DND-41 (cell line): ENCODE results near the gene BAAT.

Experiments used
- ATAC-seq: fragments of 200-7000 bp; cut with Tn5 transposase; 3 replicates; pipeline ENCODE4 v1.9.1; 2021; ENCODE audit warnings: low read depth; ENCODE audit not compliant: insufficient read depth
- DNase-seq: peaks from one replicate; pipeline ENCODE4 v3.0.0-alpha.2; 2020
- H2AFZ ChIP-seq: 2 replicates; pipeline ENCODE4 v1.6.0; 2012; ENCODE audit warnings: low read depth, low read length
- H3K27ac ChIP-seq: 2 replicates; pipeline ENCODE4 v1.5.1; 2012; ENCODE audit warnings: low read length, inconsistent platforms
- H3K27me3 ChIP-seq: fragments of 200-600 bp; sonication (generic); 2 replicates; pipeline ENCODE4 v1.6.0; 2012; ENCODE audit warnings: low read length, mild to moderate bottlenecking, inconsistent platforms; ENCODE audit not compliant: insufficient read depth, poor library complexity
- H3K36me3 ChIP-seq: 2 replicates; pipeline ENCODE4 v1.5.1; 2012; ENCODE audit warnings: low read length, inconsistent platforms; ENCODE audit not compliant: insufficient read depth
- H3K4me1 ChIP-seq: 2 replicates; pipeline ENCODE4 v1.5.1; 2012; ENCODE audit warnings: mild to moderate bottlenecking, low read length; ENCODE audit not compliant: insufficient read depth
- H3K4me2 ChIP-seq: 2 replicates; pipeline ENCODE4 v1.6.0; 2012; ENCODE audit warnings: mild to moderate bottlenecking, moderate library complexity, low read length, inconsistent platforms; ENCODE audit not compliant: insufficient read depth
- H3K4me3 ChIP-seq, 2 experiments: fragments of 200-600 bp in 1 of 2; shearing (Covaris generic) in 1 of 2; 2 replicates each; pipeline ENCODE4 v1.5.1; 2012 to 2016; ENCODE audit warnings: inconsistent platforms in 2 of 2, low read length in 2 of 2, mild to moderate bottlenecking in 2 of 2, low read depth in 1 of 2, moderate library complexity in 1 of 2
- H3K79me2 ChIP-seq: 2 replicates; pipeline ENCODE4 v1.6.0; 2012; ENCODE audit warnings: low read length, inconsistent platforms; ENCODE audit not compliant: insufficient read depth
- H3K9ac ChIP-seq: 2 replicates; pipeline ENCODE4 v1.6.0; 2012; ENCODE audit warnings: low read depth, mild to moderate bottlenecking, inconsistent platforms, low read length, moderate library complexity
- H3K9me3 ChIP-seq: 2 replicates; pipeline ENCODE4 v1.5.1; 2012; ENCODE audit warnings: low read length, moderate library complexity, mild to moderate bottlenecking, inconsistent platforms; ENCODE audit not compliant: insufficient read depth, severe bottlenecking
- H4K20me1 ChIP-seq: 2 replicates; pipeline ENCODE4 v1.6.0; 2012; ENCODE audit warnings: low read length; ENCODE audit not compliant: insufficient read depth
- EZH2 ChIP-seq: IDR thresholded peaks from 3 replicates; pipeline ENCODE4 v1.6.1; 2012; ENCODE audit warnings: borderline replicate concordance, low read depth, mild to moderate bottlenecking, moderate library complexity, low read length, inconsistent platforms; ENCODE audit not compliant: severe bottlenecking
- TF ChIP-seq, protein P1 (sequence below): IDR thresholded peaks from 2 replicates; pipeline ENCODE4 v1.5.1; 2012; ENCODE audit warnings: borderline replicate concordance, low read length, moderate library complexity, mild to moderate bottlenecking; ENCODE audit not compliant: poor library complexity, severe bottlenecking; ENCODE audit errors: extremely low read depth

BAAT gene

DNA sequence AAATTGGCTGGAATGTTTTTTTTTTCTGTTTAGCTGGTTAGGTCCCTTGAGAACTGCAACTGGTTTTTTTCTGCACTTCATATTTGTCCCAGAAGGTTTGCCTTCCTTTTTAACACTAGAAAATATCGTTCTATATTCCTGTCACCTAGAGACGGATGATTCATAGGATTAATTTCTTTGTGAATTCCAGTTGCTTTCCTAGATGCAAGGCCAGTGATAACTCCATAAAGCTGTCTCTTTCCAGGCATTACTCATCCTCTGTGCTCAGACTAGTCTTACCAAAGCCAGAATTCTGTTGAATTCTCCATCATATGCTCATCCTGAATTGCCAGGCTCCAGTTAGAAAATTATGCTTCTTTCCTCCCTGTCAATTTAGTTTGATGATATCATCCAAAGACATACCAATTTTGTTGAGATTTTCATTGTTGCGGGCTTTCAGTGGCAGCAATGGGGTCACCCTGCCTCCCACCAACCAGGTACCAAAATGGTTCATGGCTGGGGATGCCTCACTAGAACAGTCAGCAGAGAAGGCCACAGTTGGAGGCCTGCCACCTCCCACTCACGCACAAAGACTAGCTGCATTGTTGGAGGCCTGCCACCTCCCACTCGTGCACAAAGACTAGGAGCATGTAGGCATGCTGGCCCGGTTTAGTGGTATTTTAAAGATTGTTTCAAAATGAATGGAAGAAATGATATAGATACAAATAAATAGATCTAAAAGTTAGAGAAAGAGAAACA lies 8.5 kb downstream of the BAAT start:
- Histone ChIP-seq H3K4me1 (no peaks in the 10 kb centered on the region), H2AFZ (no peak overlapping the region)
- DNase-seq: no peak

DNA sequence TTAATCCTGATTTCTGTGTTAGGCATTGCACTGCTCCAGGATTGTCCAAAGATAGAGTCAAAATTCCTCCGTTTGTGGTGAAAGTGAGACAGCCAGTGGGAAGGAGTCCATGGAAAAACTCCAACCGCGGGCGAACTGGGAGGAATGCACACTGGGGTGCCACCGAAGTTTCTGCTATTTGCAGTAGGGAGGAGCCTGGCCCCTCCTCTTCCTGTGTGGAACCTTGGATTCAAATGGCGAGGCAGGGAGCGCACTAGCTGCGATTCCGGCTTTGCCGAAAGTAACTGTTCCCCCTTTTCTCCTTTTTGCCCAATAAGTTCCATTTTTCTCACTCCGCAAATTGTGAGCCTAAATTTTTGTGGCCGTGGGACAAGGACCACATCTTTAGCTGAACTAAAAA lies 9.3 kb downstream of the BAAT start:
- Histone ChIP-seq H3K79me2 (no peaks in the 10 kb centered on the region), H4K20me1 (no peaks in the 10 kb centered on the region), H3K27ac (no peak overlapping the region), H2AFZ (no peak overlapping the region), H3K4me2 (no peak overlapping the region), H3K36me3 (no peaks in the 10 kb centered on the region), H3K9ac (no peak overlapping the region), H3K4me3 (no peak overlapping the region), H3K27me3 (no peaks in the 10 kb centered on the region), H3K9me3 (no peaks in the 10 kb centered on the region), H3K4me1 (no peaks in the 10 kb centered on the region)
- ATAC-seq: no peak
- TF ChIP-seq, protein P1, sequence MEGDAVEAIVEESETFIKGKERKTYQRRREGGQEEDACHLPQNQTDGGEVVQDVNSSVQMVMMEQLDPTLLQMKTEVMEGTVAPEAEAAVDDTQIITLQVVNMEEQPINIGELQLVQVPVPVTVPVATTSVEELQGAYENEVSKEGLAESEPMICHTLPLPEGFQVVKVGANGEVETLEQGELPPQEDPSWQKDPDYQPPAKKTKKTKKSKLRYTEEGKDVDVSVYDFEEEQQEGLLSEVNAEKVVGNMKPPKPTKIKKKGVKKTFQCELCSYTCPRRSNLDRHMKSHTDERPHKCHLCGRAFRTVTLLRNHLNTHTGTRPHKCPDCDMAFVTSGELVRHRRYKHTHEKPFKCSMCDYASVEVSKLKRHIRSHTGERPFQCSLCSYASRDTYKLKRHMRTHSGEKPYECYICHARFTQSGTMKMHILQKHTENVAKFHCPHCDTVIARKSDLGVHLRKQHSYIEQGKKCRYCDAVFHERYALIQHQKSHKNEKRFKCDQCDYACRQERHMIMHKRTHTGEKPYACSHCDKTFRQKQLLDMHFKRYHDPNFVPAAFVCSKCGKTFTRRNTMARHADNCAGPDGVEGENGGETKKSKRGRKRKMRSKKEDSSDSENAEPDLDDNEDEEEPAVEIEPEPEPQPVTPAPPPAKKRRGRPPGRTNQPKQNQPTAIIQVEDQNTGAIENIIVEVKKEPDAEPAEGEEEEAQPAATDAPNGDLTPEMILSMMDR: no peak
- no peak for TF ChIP-seq EZH2
- no peak for DNase-seq

More for the DNA sequence above, 8.5 kb downstream of the BAAT start:
- H3K79me2 ChIP-seq: no peaks in the 10 kb centered on the region
- H3K27ac ChIP-seq: no peak overlapping the region
- no peak overlapping the region for H3K4me2 ChIP-seq
- no peak for ATAC-seq
- TF ChIP-seq EZH2: no peak
- TF ChIP-seq, protein P1: no peak
- H3K36me3 ChIP-seq: no peaks in the 10 kb centered on the region
- no peaks in the 10 kb centered on the region for H3K9me3 ChIP-seq
- H3K9ac ChIP-seq: no peak overlapping the region
- H3K4me3 ChIP-seq: no peak overlapping the region
- no peaks in the 10 kb centered on the region for H4K20me1 ChIP-seq
- H3K27me3 ChIP-seq: no peaks in the 10 kb centered on the region

- Histone ChIP-seq H3K27me3 (no peaks in the 10 kb centered on the region), H3K4me1 (no peaks in the 10 kb centered on the region), H3K27ac (no peak overlapping the region), H3K36me3 (no peaks in the 10 kb centered on the region), H4K20me1 (no peaks in the 10 kb centered on the region), H3K9ac (no peak overlapping the region), H3K79me2 (no peaks in the 10 kb centered on the region), H3K9me3 (no peaks in the 10 kb centered on the region), H2AFZ (no peak overlapping the region), H3K4me2 (no peak overlapping the region), H3K4me3 (no peak overlapping the region)
- ATAC-seq: no peak
- TF ChIP-seq, protein P1: no peak
- no peak for TF ChIP-seq EZH2
- DNase-seq: no peak
Observed at GRCh38 chr9:101372327-101373118, 12.3 kb downstream of the BAAT start.
